Skeletal muscle cell (primary cell): ENCODE measurements around the gene OR1E1.
"Not testable (repeated sequence)": the region's sequence is repeated elsewhere in the genome, so short reads cannot be mapped to it uniquely, and the experiment has no call there.

ENCODE experiments used
- DNase-seq: peaks from one replicate; pipeline ENCODE4 v3.0.0-alpha.2; 2010; ENCODE audit warnings: low read depth
- H3K4me3 ChIP-seq: 2 replicates; pipeline ENCODE4 v1.5.1; 2011; ENCODE audit warnings: low read depth, mild to moderate bottlenecking, control low read depth, low read length, moderate library complexity

The OR1E1 gene, protein sequence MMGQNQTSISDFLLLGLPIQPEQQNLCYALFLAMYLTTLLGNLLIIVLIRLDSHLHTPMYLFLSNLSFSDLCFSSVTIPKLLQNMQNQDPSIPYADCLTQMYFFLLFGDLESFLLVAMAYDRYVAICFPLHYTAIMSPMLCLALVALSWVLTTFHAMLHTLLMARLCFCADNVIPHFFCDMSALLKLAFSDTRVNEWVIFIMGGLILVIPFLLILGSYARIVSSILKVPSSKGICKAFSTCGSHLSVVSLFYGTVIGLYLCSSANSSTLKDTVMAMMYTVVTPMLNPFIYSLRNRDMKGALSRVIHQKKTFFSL

DNA sequence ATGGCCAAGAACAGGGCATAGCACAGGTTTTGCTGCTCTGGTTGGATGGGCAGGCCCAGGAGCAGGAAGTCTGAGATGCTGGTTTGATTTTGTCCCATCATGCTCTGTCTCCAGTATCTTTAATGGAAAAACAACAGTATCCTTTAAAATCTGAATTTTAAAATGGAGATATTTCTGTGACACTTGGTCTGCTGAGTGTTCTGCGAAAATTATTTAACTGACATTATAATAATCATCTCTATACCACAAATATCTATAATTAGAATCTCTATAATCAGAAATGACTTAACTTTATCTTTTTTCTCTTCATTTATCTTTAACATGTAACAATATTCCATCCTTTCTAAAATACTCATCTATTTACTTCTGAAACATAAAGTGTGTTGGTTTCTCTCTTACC is at the start of gene OR1E1:
Gene OR1E1, minus strand, starts transcription at position 101 of the 400 bp plus-strand sequence. Its CDS starts 0 bp downstream, at position 101.
- H3K4me3 ChIP-seq, result no peak within 1 kb of the TSS
- DNase-seq, result no peak

DNA sequence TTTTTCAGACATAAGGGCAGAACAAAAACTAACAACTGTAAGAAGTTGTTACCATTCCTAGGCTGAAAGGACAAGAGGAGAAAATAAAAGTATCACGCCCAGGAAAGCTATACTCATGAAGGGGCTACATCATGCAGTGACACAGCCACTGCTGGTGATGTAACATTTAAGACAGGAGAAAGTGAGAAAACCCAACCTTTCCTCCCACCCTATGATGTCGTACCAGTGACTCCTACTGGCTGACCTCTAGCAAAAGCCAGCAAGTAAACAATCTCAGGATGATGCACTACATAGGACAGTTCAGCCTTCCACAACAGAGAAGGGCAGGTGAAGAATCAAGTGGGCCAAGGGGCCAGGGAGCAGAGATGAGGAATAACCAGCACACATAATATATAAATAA is 49.4 kb upstream of the OR1E1 start:
- no peak for DNase-seq
- H3K4me3 ChIP-seq, result no peak overlapping the region

DNA sequence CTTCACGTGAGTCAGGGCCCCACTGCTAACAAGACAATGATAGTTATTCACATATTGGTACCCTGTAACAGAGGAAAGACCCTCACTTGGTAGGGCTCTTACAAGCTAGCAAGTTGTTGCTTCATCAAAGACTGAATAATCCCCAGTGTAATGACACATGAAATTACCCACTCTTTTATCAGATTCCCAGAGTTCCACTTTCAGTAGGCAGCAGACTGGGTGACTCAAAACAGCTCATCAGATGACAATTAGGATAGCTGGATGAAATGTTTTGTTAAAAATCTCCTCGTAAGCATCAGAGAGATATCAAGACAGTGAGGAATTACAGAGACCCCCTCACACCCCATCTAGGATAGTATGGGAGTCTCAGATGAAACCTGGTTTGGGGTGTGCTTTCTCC is 42.2 kb upstream of the OR1E1 start:
- no peak for DNase-seq
- H3K4me3 ChIP-seq, result no peak overlapping the region

DNA sequence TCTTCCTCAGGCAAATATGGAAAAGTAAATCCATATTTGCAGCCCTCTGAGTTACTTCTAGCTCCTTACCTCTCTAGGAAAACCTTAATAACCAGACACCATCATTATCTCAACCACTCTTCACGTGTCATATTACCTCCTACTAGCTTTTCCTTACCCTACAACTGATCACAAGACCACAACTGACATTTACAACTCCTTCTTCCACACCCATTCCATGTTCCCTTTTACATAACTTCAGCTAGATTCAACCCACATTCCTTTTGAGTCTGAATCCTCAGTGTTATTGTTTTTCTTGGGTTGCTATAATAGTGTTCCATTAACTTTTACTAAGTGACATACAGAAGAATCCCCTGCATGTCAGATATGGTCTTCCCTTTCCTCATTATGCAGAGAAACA is 40.2 kb upstream of the OR1E1 start:
- H3K4me3 ChIP-seq, result no peak overlapping the region
- no peak for DNase-seq

DNA sequence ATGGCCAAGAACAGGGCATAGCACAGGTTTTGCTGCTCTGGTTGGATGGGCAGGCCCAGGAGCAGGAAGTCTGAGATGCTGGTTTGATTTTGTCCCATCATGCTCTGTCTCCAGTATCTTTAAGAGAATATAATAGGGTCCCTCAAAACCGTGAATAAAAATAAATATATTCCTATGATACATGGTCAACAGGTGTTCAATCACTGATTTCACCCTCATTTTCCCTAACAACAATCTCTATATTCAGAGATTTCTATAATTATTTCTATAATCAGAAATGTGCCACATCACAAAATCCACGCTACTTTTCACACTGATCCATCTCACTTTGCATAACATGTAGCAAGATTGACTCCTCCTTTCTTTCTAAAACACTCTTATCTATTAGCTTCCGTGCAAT is 35.5 kb upstream of the OR1E1 start, which contains the start of gene OR1E2:
Gene OR1E2, minus strand, starts transcription at position 101 of the 400 bp plus-strand sequence. Its CDS starts 0 bp downstream, at position 101.
- no peak for DNase-seq
- H3K4me3 ChIP-seq, result no peak within 1 kb of the TSS

DNA sequence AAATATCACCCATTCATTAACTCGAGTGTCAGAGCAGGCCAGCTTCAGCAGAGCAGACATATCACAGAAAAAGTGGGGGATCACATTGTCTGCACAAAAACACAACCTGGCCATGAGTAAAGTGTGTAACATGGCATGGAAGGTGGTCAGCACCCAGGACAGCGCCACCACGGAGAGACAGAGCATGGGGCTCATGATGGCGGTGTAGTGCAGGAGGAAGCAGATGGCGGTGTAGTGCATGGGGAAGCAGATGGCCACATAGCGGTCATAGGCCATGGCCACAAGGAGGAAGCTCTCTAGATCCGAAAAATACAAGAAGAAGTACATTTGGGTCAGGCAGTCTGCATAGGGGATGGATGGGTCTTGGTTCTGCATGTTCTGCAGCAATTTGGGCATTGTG is 35.0 kb upstream of the OR1E1 start:
- not testable (repeated sequence) for H3K4me3 ChIP-seq, DNase-seq

DNA sequence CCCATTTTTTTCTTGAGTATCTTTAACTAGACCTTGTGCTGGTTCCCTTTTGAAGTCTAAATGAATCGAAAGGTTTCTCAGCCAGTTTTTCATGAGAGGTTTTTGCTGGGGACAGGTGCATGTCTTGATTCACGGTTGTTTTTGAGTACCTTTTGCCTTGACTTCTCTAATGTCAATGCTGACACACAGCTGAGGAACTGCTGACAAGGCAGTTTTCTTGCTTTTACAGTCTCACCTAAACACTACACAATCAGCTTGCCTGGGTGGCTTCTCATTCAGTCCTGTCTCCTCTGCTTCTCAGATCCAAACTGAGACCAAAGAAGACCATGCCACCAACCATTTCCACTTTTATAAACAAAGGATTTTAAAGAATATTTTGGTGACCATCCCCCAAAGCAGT is 20.0 kb upstream of the OR1E1 start:
- DNase-seq, result no peak
- no peak overlapping the region for H3K4me3 ChIP-seq

DNA sequence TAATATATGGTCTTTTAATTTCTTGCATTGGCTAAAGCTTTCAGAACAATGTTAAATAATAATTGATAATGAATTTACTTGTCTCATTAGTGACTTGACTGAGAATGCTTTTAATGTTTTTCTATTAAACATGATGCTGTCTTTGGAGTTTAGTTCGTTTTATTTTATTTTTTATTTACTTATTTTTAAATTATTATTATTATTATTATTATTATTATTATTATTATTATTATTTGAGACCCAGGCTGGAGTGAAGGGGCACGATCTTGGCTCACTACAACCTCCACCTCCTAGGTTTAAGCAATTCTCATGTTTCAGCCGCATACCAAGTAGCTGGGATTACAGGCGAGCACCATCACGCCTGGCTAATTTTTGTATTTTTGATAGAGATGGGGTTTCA is 17.4 kb upstream of the OR1E1 start:
- no peak for DNase-seq
- no peak overlapping the region for H3K4me3 ChIP-seq

DNA sequence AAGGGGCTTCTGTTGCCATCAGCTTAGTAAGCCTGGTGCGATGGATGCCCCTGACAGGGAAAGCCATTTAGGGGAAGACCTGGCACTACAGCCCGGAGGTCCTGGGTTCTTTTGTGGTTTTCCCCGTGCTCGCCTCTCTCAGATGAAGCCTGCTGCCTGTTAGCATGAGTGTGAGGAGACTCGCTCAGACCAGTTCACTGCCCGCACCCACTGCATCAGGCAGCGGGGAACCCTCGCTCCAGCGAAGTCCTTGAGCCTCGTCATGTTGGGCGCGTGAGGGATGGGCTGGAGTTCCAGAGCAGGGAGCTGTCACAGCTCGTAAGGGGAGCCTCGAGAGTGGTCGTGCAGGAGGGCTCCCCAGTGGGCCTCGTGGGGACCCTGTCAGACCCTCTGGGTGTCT is 14.0 kb upstream of the OR1E1 start:
- H3K4me3 ChIP-seq, DNase-seq: not testable (repeated sequence)

DNA sequence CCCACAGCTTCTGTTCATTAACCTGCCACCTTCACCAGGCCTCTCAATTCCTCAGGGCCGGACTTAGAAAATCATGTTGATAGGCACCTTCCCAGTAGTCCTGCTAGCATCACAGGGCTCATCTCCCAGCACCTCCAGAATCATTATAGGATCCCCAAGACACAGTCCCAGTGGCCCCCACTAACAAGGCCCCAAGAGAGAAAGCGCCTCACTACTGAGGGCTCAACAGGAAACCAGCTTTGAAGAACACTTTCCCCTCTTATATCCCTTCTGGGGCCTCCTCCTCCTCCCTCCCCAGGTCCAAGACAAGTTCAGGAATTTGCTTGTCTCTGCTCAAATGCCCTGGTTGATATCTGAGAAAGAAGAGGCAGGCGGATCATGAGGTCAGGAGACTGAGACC is 12.9 kb upstream of the OR1E1 start, which contains the start of gene OR3A3:
Gene OR3A3, plus strand, starts transcription at position 301 of the 400 bp plus-strand sequence.
- no peak for DNase-seq
- no peak within 1 kb of the TSS for H3K4me3 ChIP-seq

DNA sequence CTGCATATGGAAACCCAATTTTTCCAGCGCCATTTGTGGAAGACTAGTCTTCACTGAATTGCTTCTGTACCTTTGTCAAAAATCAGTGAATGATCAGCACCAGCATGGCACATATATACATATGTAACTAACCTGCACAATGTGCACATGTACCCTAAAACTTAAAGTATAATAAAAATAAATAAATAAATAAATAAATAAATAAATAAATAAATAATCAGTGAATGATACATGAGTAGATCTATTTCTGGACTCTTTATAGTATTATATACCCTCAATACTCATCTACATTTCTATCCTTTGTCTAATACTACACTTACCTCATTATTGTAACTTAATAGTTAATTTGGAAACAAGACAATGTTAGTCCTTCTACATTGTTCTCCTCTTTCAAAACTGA is 5.6 kb upstream of the OR1E1 start:
- H3K4me3 ChIP-seq, DNase-seq: not testable (repeated sequence)

DNA sequence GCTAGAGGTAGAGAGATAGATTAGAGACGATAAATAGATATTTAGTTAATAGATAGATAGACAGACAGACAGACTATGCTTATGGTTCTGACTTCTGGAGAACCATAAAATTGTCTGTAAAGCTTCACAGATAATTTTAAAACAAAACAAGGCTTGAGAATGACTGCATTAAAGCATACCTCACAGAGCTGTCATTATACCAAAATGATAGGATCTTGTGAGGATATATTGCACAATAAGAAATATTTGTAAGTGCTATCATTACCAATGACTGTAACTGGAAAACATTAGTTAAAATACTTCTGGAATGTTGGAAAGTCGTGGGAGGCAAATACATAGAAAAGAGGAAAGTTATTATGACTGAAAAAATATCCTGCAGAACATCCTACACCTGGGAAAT is 3.6 kb upstream of the OR1E1 start:
- H3K4me3 ChIP-seq, result no peak overlapping the region
- no peak for DNase-seq

DNA sequence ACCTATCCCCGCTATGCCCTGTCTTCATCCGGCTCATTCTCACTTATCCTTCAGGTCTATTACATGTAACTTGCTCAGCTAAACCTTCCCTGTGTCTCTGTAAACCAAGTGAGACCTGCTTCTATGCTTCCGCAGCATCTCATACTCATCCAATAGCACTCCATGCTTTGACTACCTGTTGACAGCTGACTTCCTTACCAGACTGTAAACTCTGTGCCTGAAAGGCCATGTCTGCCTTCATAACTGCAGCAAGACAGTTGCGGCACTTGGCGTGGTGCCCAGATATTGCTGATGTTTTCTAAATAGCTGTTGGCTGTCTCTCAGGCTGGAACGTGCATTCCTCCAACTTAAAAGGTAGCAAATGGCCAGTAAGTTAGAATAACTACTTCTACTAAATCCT is 1.8 kb upstream of the OR1E1 start:
- H3K4me3 ChIP-seq, result no peak overlapping the region
- DNase-seq, result no peak

DNA sequence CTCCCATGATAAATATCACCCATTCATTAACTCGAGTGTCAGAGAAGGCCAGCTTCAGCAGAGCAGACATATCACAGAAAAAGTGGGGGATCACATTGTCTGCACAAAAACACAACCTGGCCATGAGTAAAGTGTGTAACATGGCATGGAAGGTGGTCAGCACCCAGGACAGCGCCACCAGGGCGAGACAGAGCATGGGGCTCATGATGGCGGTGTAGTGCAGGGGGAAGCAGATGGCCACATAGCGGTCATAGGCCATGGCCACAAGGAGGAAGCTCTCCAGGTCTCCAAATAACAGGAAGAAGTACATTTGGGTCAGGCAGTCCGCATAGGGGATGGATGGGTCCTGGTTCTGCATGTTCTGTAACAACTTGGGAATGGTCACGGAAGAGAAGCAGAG is 409 bp downstream of the OR1E1 start:
- H3K4me3 ChIP-seq, DNase-seq: not testable (repeated sequence)

DNA sequence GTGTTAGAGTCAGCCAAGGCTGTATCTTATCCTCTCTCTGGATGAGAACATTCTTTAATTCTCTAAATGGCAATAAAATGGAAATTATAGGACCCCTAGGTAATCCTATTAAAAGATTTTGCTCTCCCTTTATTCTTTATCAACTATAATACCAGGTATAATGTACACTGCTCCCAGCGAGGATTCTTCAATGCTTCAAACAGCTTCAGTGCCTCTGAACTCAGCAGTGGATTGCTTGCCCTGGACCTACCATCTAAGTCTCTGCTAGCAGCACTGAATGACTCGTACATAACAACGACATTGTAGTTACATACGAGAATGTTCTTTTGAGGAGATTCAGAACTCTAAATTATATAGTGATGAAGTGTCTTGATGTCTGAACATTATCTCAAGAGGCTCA is 8.4 kb downstream of the OR1E1 start:
- H3K4me3 ChIP-seq, result no peak overlapping the region
- DNase-seq, result no peak

DNA sequence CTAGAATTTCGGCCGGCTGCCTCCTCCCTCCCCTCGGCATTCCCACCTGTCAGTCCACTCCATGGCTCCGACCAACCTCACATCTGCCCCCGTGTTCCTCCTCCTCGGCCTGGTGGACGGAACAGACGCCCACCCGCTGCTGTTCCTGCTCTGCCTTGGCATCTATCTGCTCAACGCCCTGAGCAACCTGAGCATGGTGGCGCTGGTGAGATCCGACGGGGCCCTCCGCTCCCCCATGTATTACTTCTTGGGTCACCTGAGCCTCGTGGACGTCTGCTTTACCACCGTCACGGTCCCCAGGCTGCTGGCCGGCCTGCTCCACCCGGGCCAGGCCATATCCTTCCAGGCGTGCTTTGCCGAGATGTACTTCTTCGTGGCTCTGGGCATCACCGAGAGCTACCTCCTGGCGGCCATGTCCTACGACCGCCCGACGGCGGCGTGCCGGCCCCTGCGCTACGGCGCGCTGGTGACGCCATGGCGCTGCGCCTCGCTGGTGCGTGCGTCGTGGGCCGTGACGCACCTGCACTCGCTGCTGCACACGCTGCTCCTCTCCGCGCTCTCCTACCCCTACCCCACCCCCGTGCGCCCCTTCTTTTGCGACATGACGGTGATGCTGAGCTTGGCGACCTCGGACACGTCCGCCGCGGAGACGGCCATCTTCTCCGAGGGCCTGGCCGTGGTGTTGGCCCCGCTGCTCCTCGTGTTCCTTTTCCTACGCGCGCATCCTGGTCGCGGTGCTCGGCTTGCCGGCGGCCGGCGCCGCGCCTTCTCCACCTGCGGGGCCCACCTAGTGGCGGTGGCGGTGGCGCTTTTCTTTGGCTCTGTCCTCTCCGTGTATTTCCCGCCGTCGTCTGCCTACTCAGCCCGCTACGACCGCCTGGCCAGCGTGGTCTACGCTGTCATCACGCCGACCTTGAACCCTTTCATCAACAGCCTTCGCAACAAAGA is 12.1 kb downstream of the OR1E1 start, which contains the start of gene OR3A2:
Gene OR3A2, minus strand, starts transcription at position 440 of the 948 bp plus-strand sequence.
- no peak for DNase-seq

DNA sequence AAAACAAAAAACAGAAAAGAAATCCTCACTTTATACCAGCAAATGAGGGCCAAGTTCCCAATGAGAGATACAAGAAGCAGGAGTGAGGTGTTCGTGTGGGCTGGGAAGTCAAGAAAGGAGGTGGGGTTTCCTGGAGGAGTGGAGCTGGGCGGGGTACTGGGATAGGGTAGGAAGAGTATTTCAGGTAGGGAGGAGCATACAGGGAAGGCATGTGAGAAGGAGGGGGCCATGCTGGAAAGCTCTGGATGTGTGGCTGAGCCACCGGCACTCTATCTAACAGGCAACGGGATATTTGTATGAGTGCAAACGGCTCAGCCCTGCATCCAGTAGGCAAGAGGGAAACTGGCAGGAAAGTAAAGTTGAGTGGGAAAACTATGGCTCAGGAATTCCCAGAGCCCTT is 16.3 kb downstream of the OR1E1 start:
- H3K4me3 ChIP-seq, result no peak overlapping the region
- no peak for DNase-seq

More for the DNA sequence above, 12.1 kb downstream of the OR1E1 start, which contains the start of gene OR3A2:
- no peak within 1 kb of the TSS for H3K4me3 ChIP-seq

DNA sequence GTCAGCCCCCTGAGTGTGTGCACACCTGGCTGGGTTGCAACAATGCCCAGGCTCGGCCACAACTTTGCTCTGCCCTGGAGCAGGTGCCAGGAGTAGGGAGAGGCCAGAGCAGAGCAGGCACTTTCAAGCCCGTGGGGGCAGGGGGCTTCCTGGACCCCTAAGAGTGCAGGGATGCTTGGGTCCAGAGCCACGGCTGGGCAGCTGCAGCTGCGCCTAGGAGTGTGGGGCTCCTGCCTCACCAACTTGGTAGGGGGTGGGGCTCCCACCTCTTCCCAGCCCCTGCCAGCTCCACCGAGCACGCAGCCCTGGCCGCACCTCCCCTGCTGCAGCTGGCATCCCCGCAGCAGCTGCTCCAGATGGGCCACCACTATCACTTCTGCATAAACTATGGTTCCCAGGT is 19.9 kb downstream of the OR1E1 start:
- H3K4me3 ChIP-seq, result no peak overlapping the region
- no peak for DNase-seq

DNA sequence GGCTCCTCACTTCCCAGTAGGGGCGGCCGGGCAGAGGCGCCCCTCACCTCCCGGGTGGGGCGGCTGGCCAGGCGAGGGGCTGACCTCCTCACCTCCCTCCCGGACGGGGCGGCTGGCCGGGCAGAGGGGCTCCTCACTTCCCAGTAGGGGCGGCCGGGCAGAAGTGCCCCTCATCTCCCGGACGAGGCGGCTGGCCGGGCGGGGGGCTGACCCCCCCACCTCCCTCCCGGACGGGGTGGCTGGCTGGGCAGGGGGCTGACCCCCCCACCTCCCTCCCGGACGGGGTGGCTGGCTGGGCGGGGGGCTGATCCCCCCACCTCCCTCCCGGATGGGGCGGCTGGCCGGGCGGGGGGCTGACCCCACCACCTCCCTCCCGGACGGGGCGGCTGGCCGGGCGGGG is 27.0 kb downstream of the OR1E1 start:
- not testable (repeated sequence) for H3K4me3 ChIP-seq, DNase-seq
